ENCODE measurements around the gene IGF2BP3.

IGF2BP3 gene

DNA sequence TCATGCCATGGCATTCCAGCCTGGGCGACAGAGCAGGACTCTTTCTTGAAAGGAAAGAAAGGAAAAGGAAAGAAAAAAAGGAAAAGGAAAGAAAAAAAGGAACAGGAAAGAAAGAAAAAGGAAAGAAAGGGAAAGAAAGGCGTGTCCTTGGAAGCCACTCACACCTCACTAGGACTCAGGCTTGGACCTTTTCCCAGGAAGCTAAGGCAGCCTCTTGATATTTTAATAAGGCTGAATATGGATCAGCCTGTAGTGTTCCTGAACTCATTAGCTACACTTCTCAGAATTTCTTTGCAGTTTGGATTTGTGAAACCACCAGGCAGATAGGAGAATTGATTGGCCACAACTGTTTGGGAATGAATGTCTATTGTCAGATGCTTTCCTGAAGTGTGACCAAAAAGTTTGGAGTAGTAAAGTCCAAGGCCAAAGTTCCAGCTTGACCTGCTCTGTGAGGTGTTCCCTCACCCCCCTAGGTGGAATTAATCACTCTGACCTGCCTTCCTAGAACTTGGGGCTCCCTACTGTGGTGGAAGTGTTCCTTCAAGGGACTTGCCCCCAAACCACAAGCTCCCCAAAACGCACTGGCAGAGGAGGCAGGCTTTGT lies 178.2 kb downstream of the IGF2BP3 start:
- no peak for DNase-seq

DNA sequence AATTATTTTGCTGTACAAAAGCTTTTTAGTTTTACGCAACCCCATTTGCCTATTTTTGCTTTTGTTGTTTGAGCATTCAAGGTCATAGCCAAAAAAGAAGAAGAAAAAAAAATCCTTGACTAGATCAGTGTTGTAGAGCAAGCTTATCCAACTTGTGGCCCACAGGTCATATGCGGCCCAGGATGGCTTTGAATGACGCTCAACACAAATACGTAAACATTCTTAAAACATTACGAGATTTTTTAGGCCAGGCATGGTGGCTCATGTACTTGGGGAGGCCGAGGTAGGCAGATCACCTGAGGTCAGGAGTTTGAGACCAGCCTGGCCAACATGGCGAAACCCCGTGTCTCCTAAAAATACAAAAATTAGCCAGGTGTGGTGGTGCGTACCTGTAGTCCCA lies 179.3 kb downstream of the IGF2BP3 start:
- no peak for DNase-seq

DNA sequence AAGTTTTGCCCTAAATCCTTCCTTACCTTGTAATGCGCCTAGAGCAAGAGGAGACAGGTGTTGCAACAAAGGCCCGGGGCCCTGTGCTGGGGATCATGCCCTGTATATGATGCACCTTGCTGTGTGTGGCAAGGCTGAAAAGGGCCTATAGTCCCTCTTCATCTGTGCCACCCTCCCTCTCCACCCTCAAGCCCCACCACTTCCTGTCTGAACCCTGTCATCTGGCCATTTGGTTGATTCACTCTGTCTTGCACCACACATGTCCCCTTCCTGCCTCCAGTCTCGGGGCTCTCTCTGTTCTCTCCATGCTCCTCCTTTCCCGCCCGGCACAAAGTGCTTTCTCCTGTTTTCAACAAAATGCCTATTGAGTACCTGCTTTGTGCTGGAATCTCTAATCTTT lies 182.7 kb downstream of the IGF2BP3 start:
- DNase-seq: peak; percentile 46

DNA sequence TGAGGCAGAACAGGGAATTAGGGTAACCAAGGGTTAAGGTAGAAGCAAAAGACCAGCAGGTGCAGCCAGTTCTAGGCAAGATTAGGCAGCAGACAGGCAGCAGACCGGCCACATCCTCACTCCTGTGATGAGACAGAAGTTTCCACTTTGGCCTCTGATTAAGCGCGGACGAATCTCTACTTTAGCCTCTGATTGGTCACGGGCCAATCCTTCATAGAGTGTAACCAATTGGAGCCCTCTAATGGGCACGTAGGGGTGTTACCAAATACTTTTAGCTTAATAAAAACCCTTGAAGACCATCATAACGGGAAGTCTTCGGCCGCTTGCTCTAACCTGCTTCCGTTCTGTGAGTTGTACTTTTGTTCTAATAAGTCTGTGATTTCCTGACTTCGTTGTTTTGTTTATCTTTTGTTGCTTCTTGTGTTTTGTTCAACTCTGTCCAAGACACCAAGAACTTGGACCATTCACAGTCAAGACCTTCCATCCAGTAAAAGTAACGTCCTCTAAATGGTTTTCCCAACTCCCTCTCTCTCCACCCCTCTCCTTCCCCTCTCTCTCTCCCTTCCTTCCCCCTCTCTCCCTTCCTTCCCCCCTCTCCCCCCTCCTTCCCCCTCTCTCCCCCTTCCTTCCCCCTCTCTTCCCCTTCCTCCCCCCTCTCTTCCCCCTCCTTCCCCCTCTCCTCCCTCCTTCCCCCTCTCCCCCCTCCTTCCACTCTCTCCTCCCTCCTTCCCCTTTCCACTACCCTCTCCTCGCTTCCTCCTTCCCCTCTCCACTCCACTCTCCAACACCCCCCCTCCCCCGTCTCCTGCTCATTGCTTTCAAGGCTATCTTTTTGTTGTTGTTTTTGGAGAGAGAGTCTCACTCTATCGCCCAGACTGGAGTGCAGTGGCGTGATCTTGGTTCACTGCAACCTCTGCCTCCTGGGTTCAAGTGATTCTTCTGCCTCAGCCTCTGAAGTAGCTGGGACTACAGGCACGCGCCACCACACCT lies 184.3 kb downstream of the IGF2BP3 start:
- DNase-seq: peak; percentile 25

DNA sequence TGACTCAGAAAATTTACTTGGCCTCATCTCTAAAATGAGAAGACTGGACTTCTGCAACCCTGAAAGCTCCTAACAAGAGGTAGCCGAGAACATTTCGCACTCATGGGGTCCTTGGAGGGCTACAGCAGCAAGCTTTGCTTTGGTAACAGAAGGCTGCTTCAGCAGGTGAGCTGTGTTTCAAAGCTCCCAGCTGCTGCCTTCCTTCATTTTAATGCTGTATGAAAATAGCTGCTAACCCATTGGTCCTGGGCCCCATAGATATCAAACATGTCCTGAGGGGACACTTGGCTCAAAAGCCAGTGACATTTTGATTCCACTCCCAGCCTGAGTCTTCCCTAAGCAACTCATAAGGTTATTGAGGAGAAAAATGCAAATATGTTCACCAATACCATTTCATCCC lies 185.4 kb downstream of the IGF2BP3 start:
- no peak for DNase-seq

- DNase-seq: peak; percentile 79
Measured at GRCh38 chr7:23283086-23283485, 187.2 kb downstream of the IGF2BP3 start.

- no peak for DNase-seq
Measured at GRCh38 chr7:23279819-23280525, 190.3 kb downstream of the IGF2BP3 start.

GRCh38 chr7:23277359-23277989 lies 192.8 kb downstream of the IGF2BP3 start:
- peak; percentile 75 for DNase-seq

DNA sequence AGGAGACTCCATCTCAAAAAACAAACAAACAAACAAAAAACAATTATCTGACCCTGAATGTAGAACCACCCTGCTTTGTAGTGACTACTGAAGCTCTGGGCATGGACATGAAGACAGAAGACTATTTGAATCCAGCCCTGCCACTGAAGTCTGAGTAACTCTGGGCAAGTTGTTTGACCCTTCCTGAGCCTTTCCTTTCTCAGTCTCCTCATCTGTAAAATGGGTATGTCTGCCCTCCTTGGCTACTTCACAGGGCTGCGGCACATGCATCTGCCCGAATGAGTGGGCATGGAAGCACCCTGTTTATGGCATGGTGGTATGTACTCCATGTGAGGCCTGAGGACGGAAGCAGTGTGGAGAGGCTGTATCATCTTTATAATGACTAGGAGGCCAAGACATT lies 193.3 kb downstream of the IGF2BP3 start:
- no peak for DNase-seq

- DNase-seq: peak; percentile 20
Measured at GRCh38 chr7:23276376-23276775, 193.9 kb downstream of the IGF2BP3 start.

- no peak for DNase-seq
Measured at GRCh38 chr7:23275912-23276311, 194.4 kb downstream of the IGF2BP3 start.

DNA sequence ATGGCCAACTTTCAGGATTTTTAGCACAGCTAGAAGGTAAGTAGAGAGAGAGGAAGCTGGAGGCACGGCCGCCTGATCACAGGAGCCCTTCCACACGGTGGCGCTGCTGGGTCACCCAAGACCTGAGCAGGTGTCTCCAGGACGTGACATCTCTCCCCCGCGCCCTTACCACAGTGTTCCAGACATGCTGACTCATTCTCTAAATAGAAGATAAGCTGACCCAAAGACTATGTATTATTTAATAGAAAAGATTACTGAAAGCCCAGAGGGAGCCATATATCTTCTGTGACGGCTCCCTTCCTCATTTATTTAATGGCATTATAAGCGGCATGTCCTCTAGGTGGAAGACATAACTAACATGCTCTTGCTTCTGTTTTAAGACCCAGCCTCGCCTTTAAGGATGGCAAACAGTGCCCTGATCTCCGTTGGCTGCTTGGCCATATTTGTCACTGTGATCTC lies 197.1 kb downstream of the IGF2BP3 start:
- peak; percentile 58 for DNase-seq

DNA sequence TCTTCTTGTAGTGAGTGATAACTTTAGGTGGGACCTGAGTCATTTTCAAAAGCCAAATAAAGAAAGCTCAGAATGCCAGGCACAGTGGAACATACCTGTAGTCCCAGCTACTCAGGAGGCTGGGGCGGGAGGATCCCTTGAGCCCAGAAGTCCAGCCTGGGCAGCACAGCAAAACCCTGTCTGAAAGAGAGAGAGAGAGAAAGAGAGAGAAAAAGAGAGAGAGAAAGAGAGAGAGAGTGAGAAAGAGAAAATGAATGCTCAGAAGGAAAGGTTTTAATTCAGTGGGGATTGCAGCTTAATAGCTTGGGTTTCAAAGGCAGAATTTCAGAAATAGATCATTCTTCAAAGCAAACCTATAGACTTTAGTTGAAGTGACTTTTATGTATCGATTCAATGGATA lies 198.0 kb downstream of the IGF2BP3 start:
- DNase-seq: no peak

DNA sequence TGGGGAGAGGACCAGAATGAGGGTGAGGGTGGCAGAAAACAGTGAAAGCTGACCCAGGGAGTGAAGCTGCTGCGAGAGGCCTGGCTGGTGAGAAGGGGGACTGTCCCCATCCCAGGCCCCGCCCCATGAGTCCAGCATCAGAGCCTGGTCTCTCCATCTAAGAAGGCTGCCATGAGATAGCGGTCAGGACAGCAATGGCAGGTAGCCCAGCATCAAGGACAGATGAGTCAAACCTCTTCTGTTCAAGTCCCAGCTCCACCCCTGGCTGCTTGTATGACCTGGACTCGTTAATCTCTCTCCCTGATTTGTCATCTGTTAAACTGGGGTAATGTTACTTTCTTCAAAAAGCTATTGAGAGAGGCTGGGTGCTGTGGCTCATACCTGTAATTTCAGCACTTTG lies 201.5 kb downstream of the IGF2BP3 start:
- no peak for DNase-seq

DNA sequence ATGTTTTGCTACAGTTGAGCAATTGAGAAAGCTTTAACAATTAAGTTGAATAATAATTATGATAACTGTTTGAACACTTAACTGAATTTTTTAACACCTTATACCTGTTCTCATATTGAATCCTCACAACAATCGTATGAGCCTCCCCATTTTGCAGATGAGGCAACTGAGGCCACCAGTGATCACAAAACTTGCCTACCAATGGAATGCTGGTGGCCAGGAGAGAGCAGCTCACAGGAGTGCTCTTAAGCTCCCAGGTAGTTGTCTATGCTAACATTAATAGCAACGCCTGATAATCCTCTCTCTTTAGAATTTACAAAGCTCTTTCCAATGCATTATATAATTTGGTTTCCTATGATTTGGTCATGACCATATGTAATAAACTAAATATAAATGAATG lies 202.1 kb downstream of the IGF2BP3 start:
- DNase-seq: no peak

- no peak for DNase-seq
Measured at GRCh38 chr7:23267357-23267756, 202.9 kb downstream of the IGF2BP3 start.

GRCh38 chr7:23266918-23267317 lies 203.4 kb downstream of the IGF2BP3 start:
- no peak for DNase-seq

- DNase-seq: no peak
Measured at GRCh38 chr7:23264916-23265458, 205.3 kb downstream of the IGF2BP3 start.

- peak; percentile 69 for DNase-seq
Measured at GRCh38 chr7:23261843-23262452, 208.3 kb downstream of the IGF2BP3 start.

- no peak for DNase-seq
Measured at GRCh38 chr7:23260371-23260770, 209.9 kb downstream of the IGF2BP3 start.

Measured in inflammatory macrophage treated with lipopolysaccharide for 4 hours (primary cell).